ENCODE data around the gene STEAP2.
"Not testable (repeated sequence)": the region's sequence is repeated elsewhere in the genome, so short reads cannot be mapped to it uniquely, and the experiment has no call there.

STEAP2 gene

DNA sequence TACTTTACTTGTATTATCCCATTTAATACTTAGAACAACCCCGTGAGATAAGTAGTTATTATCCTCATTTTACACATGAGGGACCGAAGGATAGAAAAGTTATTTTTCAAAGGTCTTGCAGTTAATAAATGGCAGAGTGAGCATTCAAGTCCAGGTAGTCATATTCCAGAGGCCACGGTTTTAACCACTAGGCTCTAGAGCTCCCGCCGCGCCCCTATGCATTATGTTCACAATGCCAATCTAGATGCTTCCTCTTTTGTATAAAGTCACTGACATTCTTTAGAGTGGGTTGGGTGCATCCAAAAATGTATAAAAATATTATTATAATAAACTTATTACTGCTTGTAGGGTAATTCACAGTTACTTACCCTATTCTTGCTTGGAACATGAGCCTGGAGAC is 22.0 kb downstream of the STEAP2 start:
- no peak for DNase-seq (ENCODE audit: low read depth in 2 of 2)

DNA sequence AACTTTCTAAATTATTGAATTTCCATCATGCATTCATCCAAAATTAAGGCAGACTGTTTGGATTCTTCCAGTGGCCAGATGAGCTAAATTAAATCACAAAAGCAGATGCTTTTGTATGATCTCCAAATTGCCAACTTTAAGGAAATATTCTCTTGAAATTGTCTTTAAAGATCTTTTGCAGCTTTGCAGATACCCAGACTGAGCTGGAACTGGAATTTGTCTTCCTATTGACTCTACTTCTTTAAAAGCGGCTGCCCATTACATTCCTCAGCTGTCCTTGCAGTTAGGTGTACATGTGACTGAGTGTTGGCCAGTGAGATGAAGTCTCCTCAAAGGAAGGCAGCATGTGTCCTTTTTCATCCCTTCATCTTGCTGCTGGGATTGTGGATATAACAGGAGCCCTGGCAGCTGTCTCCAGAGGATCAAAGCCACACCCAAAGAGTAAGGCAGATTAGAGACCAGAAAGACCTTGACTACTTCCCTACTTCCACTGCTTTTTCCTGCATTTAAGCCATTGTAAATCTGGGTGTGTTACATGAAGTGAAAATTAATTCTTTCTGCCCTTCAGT is 25.3 kb downstream of the STEAP2 start:
- no peak for DNase-seq (ENCODE audit: low read depth in 2 of 2)

DNA sequence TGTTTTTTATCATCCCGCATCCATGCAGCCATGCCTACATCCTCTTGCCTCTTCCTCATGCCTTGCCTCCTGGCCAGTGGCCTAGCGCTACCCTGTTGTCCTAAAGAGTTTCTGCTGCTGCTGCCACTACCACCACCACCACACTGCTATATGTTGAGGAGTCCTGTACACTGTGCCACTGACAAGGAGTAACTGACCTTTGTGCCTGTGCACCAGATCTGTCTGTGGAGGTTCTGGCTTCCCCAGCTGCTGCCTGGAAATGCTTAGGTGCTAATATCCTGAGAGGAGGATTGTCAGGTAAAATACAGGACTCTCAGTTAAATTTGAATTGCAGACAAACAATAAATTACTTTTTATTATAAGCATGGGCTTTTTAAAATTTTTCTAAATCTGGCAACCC is 26.5 kb downstream of the STEAP2 start:
- DNase-seq (ENCODE audit: low read depth in 2 of 2), result no peak

DNA sequence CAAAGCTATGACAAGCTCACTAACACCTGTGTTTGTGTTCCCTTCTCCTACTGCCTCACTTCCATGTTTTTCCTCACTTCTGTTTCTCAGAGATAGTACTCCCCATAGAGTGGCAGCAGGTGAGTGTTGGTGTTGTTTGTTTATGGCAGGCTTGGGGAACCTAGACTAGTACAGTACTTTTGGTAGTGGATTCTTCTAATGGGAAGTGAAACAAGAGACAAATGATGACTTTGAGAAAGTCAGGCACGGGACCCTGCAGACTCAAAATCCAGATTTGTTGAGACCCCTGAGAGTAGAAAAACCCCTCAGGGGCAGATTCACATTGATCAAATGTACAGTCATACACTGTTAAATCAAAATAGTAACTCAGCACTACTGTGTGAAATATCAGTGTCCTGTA is 27.0 kb downstream of the STEAP2 start:
- no peak for DNase-seq (ENCODE audit: low read depth in 2 of 2)

DNA sequence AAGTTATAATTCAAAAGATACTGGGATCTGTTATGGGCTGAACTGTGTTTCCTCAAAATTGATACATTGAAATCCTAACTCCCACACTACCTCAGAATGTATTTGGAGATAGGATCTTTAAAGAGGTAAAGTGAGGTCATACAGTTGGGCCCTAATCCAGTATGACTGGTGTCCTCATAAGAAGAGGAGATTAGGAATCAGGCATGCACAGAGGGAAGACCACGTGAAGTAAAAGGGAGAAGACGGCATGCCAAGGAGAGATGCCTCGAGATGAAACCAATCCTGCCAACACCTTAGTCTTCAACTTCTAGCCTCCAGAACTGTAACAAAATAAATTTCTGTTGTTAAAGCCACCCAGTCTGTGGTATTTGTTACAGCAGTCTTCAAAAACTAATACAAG is 27.5 kb downstream of the STEAP2 start:
- DNase-seq (ENCODE audit: low read depth in 2 of 2), result no peak

DNA sequence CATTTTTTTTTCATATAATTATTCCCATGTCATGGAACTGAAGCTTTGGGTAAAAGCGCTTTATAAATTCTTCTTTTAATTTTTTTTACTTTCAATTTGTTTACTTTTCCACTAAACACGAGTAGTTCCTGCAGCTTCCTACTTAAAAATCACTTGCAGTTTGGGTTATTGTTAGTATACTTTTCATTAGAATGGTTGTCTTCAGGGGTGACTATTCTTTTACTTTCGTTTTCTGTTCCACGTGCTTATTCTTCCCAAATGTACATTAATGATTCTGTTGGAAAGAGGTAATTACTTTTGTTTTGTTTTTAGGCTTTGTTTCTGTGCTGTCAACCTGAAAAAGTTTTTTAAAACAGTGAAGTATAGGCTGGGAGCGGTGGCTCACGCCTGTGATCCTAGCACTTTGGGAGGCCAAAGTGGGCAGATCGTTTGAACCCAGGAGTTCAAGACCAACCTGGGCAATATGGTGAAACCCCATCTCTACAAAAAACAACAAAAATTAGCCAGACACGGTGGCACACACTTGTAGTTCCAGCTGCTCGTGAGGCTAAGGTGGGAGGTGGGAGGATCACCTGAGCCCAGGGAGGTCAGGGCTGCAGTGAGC is 28.2 kb downstream of the STEAP2 start:
- DNase-seq (ENCODE audit: low read depth in 2 of 2), result no peak

DNA sequence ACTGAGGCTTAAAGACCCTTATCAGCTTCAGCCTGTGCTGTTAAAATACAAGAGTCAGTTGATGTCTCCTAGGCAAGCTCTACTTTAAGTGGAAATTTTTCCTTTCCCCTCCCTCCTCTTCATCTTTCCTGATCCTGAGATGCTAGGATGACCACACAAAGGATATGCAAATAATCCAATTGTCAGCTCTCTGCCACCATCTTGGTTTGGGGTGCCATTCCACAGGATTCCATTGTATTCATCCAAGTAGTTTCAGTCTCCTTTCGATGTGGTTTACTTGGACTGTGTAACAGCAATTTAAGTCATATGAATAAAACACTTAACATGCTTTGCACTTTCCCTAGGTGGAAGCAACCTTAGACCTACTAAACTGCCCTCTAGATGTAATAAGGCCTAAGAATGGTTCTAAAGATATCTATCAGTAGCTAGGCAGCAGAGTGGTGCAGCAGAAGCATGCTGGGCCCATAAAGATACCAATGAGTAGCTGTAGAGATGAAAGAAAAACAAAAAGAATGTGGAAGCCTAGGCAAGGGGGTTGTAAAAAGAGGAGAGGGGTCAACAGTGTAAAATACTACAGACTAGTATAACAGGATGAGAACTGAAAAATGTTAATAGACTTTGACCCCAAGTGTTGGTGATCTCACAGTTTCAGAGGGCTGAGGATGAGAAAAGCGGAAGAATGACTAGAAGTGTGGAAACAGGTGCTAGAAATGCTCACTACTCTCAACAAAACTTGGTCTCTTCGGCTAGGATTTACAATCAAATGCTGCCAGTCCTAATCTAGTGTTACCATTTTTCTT is 31.0 kb downstream of the STEAP2 start:
- DNase-seq (ENCODE audit: low read depth in 2 of 2), result no peak

DNA sequence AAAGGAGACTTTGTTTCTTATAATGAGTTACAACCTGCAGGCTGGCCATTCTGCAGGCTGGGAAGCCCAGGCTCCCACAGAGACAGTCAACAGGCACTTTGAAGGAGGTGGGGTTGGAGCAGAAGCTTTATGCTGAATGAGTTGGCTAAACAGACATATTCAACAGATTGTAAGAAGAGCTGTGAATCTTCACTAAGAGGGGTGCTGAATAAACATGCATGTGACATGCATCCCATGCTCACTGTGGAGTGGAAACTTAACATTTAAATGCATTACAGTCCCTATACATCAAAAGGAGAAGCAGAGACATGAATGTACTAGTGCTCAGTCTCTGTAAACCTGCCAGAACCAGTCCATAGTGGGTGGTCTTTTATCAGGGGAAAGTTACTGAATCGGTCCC is 32.0 kb downstream of the STEAP2 start:
- no peak for DNase-seq (ENCODE audit: low read depth in 2 of 2)

DNA sequence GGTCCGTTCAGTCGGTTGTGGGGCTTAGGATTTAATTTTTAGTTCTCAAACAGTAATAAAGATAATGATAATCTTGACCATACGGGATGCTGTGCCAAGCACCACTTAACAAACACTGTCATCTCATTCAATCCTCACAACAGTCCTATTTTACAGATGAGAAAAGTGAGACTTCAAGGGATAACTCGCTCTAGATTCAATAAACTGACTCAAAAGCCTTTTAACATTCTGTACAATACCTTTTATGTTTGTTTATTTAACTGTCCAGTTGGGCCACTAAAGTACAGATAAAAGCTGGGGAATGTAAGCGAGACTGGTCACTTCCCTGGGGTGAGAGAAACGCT is 33.0 kb downstream of the STEAP2 start:
- no peak for DNase-seq (ENCODE audit: low read depth in 2 of 2)

DNA sequence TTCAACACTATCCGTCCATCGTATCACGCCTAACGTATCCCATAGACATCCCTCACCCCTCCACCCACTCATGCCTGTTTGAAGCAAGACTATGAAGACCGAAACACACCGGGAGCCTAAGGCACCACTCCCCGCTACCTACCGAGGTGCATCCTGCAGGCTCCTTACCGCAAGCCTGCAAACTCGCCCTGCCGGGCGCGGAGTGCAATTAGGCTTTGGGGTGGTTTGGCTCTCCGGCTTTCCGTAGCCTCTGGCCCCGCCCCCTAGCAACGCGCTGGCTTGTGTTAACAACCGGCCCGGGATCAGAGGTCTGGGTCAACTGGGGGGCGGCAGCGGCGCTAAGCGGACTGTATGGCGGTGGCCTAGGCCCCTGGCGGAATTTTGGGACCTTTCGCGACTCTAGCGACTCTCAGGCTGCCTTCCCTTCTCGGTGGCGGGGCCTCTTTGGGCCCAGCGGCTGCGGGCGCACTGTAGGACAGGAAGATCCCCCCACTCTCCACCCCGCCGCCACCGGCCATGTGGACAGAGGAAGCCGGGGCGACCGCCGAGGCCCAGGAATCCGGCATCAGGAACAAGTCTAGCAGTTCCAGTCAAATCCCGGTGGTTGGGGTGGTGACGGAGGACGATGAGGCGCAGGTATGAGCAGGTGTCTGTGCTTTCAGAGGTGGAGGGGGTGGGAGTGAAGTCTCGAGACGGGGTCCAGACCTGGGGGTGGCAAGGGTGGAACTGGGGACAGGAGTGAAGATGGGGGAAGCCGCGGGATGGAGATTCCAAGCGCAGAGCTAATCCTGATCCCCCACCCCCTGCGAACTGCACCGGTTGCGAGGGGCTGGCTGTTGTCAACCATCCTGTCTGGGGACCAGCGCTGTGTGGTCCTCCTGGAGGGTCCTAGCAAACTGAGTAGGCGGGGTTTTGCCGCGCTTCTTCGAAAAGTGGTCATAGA is 33.6 kb downstream of the STEAP2 start, which contains the start of gene CFAP69:
CFAP69 (plus strand) TSS at position 266 of the 943 bp plus-strand sequence; CDS start at position 517, 251 bp downstream.
- peak; percentile 70 to 71 for DNase-seq (ENCODE audit: low read depth in 2 of 2)

DNA sequence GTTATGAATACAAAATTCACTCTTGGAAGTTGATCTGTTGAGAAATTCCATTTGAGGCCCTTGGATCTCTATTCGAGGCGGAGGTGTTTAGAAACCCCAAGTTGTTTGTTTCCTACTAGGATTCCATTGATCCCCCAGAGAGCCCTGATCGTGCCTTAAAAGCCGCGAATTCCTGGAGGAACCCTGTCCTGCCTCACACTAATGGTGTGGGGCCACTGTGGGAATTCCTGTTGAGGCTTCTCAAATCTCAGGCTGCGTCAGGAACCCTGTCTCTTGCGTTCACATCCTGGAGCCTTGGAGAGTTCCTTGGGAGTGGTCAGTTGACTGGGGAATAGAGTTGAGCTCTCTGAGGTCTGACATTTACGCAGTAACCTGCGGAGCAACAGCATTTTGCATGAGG is 34.6 kb downstream of the STEAP2 start:
- DNase-seq (ENCODE audit: low read depth in 2 of 2), result no peak

DNA sequence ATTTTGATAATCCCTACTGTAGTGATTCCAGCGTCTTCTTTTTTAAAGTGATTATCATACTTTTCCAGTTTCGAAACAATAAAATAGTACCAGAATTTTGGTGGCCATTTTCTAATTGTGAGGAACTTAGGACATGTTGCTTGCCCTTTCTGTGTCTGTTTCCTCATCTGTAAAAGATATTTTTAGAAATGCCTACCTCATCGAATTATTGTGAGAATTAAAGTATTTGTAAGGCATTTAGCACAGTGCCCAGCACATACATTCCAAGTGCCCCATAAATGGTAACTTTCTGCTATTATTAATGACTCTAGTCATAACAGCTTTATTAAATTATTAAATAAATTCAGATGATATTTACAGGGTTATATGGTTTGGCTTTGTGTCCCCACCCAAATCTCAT is 37.2 kb downstream of the STEAP2 start:
- no peak for DNase-seq (ENCODE audit: low read depth in 2 of 2)

DNA sequence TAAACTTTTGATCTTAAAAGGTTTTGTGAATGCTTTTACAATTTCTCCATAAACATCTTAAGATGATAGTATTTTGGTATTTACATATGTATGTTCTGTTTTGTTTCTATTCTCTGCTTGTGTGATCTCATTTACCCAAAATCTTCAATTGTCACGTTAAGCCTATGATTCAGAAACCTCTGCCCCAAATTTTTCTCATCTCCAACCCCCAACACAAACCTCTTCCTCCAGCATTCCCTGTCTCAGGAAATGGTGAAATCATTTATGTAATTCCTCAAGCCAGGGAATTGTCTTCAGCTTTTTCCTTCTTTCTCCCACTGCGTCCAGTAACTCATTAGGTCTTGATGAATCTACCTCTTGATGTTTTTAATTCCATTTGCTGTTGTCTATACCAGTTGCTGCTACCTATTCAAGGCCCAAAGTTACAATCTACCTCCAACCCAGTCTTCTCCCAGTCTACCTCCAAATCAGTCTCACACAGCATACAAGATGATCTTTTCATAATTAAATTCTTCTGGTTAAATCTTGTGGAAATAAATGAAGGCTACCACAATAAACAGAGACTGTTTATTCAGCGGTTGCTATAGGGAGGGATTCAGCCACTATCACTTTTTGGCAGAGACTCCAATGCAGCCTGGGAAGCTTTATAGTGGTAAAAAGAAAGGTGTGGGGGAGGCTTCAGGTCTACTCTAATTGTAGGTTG is 39.2 kb downstream of the STEAP2 start:
- DNase-seq (ENCODE audit: low read depth in 2 of 2), result no peak

DNA sequence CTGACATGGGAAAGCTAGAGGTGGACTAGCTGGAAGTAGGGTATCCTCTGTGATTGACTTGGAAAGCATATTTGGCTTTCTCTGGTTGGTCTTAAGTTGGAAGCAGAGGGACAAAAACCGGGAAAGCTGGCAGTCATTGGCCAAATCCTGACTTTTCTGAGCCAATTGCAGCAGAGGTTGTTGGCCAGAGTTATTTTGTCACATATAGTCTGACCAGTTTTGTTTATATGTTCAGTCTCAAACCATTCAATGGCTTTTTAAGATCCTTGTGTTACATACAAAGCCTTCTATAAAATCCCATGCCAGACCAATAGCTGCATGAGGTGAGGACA is 39.7 kb downstream of the STEAP2 start:
- no peak for DNase-seq (ENCODE audit: low read depth in 2 of 2)

DNA sequence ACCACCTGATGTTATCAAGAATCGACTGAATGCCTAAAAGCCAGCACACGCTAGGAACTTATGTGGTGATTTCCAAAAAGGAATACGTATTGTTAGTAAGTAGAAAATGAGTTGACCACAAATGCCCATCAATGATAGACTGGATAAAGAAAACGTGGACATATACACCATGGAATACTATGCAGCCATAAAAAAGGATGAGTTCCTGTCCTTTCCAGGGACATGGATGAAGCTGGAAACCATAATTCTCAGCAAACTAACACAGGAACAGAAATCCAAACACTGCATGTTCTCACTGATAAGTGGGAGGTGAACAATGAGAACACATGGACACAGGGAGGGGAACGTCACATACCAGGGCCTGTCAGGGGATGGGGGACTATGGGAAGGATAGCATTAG is 44.5 kb downstream of the STEAP2 start:
- not testable (repeated sequence) for DNase-seq (ENCODE audit: low read depth in 2 of 2)

DNA sequence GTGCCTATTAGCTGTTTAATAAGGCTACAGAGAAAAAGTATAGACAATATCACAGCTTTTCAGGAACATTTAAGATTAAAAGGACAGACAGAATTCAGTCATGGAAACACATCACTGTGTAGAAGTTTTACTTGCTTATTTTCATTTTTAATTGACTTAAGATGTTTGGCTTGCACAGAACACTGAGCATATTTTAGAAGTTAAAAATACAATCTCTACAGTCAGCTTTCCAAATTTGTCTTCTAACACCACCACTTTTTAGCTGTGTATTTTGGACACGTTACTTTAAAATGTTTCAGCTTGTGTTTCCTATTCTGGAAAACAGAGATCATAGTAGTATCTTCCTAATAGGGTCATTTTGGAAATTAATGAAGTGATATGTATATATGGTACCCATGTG is 45.2 kb downstream of the STEAP2 start:
- DNase-seq (ENCODE audit: low read depth in 2 of 2), result no peak

DNA sequence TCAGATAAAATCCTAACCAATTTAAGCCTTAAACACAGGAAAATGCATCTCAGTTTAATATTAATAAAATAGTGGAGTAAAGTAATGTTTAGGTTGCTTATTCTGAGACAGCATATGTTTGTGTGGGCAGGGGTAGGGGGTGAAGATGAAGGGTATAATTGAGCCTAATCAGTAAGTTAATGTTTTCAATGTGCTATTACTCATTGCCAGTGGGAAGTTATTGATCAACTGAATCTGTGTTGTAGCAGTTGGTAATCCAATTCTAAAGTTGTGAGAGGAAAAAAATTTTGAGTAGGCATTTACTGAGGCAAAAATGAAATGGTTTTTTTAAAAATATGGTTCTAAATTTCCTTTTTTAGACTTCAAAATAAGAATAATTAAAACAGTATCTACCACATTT is 49.9 kb downstream of the STEAP2 start:
- DNase-seq (ENCODE audit: low read depth in 2 of 2), result no peak

DNA sequence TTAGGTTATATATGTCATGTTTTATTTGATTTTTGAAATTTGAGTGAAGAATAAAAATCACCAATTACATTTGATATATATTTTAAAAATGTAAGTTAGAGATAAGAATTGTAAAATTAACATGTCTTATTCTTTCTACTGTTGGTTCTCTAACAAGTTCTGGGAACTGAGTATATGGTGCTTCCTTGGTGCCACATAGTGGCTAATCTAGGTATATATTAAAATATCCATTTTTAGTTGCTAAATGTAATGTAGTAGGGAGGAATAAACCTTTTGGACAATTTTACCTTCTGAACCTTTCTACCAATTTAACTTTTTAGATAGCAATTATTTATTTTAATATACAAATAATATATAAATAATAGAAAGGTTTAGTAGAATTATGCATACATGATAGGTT is 50.9 kb downstream of the STEAP2 start:
- DNase-seq (ENCODE audit: low read depth in 2 of 2), result no peak

DNA sequence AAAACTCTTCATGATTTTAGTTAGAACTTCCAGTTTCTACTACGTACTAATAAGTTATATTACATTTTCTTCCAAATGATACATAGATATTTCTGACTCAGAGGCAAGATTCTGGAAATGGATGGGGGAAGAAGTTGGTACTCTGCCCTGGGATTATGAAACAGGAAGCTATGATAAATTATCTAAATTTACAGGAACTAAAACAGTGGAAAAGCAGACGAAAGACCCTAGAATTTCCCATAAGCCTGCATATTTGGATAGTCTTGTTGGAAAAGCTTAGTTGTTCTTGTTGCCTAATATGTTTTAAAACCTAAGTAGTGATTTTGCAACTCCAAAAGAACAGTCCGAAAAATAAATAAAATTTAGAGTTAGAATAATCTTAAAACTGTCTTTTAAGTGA is 55.3 kb downstream of the STEAP2 start:
- DNase-seq (ENCODE audit: low read depth in 2 of 2), result no peak

DNA sequence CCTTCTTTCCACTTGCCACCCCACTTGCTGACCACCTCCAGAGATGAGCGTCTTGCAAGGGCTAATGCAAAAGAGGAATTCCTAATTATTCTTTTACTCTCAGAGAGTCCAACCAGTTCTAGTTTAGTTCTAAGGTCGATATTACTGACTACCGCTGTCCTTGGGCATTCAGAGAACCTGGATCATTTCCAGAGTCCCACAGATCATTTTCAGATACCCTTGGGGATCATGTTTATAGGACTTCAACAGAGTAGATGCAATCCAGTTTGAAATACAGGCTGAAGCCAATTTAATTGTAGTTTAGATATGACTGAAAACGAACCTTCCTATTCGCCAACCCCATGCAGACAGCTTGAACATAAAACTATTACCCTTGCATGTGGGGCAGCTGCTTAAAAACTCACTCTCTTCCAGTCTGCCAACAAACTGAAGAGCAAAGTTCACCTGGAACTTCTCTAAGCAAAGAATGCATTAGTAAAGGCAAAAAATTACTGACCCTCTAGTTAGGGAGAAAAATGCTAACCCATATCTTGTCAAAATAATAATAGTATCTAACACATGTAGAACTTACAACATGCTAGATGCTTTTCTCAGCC is 55.8 kb downstream of the STEAP2 start:
- no peak for DNase-seq (ENCODE audit: low read depth in 2 of 2)

DNA sequence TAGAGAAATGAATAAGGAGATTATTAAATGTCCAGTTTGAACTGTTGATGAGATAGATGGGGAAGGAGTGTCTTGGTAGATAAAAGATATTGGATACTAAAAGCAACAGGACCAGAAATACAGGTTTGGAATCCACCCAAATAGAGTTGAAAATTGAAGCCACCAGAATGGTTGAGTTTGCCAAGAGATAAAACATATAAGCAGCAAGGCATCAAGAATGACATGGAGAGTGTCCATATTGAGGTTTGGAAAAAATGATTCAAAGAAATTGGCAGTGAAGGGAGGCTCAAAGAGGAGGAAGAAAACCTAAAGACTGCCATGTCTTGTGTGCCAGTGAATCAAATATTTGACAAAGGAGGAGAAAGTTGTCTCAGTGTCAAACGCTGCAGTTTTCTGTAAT is 57.6 kb downstream of the STEAP2 start:
- DNase-seq (ENCODE audit: low read depth in 2 of 2), result no peak

All from stimulated activated CD8-positive, alpha-beta memory T cell treated with anti-CD3 and anti-CD28 coated beads, Interleukin-2, amount 100 ng/mL, for 1 hour (primary cell).